Vagina (tissue), 2 donors: ENCODE measurements around the gene SCN2A.

Source experiments
- CTCF ChIP-seq, 3 experiments: fragments of 450-650 bp in 2 of 3; fragments of 200-600 bp in 1 of 3; sonication (generic) in 1 of 3; IDR thresholded peaks; one replicate each; pipeline ENCODE4 v1.5.1; 2017 to 2019; ENCODE audit warnings: antibody characterized with exemption in 3 of 3, mild to moderate bottlenecking in 2 of 3, moderate library complexity in 2 of 3
- POLR2A ChIP-seq, 2 donors: fragments of 450-650 bp; IDR thresholded peaks; one replicate each; pipeline ENCODE4 v1.6.1; 2017; ENCODE audit warnings: antibody characterized with exemption in 2 of 2, mild to moderate bottlenecking in 2 of 2, moderate library complexity in 2 of 2

- TF ChIP-seq CTCF (IDR thresholded peaks at IDR 0.05) (no peak), POLR2A (IDR thresholded peaks at IDR 0.05) (no peak)
These were observed 41.0 kb upstream of the SCN2A start for GRCh38 chr2:165198181-165198580.
